Measurements from ENCODE around the gene ARID1B.
A peak's percentile ranks its signal among the peaks of the same experiment; 100 is the strongest.

Gene ARID1B

DNA sequence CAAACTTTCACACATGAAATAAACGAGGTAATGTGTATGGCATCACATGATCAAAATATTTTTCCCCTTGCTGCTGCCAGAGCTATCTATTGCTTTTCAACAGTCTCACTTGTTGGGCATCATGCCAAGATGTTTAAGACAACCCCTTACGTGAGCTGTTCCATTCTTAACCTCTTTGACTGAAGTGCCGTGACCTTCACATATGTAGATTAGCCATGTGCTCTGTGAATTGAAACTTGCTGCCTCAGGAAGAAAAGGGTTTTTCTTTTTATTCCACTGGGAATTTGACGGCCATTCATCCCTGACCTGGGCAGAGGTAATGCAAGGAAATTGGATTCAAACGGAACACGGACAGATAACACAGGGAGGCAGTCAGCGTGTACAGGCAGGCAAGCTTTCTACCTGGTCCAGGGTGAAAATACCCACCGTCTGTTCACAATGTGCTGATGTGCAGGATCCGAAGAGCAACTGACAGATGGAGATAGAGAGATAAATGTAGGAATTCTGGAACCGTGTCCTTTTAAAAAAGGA lies 14.2 kb downstream of the ARID1B start:
- Histone ChIP-seq H3K36me3 (ENCODE audit: low read depth) (no peaks in the 10 kb centered on the region), H3K4me3 (ENCODE audit: severe bottlenecking) (no peak overlapping the region), H3K9me3 (ENCODE audit: severe bottlenecking) (no peaks in the 10 kb centered on the region), H3K4me1 (ENCODE audit: insufficient read depth, poor library complexity, severe bottlenecking) (peaks cover 13% of the 10 kb centered on the region), H3K27me3 (ENCODE audit: insufficient read depth, poor library complexity, severe bottlenecking) (no peaks in the 10 kb centered on the region), H3K27ac (ENCODE audit: poor library complexity, severe bottlenecking) (no peak overlapping the region)
- TF ChIP-seq, protein P1, sequence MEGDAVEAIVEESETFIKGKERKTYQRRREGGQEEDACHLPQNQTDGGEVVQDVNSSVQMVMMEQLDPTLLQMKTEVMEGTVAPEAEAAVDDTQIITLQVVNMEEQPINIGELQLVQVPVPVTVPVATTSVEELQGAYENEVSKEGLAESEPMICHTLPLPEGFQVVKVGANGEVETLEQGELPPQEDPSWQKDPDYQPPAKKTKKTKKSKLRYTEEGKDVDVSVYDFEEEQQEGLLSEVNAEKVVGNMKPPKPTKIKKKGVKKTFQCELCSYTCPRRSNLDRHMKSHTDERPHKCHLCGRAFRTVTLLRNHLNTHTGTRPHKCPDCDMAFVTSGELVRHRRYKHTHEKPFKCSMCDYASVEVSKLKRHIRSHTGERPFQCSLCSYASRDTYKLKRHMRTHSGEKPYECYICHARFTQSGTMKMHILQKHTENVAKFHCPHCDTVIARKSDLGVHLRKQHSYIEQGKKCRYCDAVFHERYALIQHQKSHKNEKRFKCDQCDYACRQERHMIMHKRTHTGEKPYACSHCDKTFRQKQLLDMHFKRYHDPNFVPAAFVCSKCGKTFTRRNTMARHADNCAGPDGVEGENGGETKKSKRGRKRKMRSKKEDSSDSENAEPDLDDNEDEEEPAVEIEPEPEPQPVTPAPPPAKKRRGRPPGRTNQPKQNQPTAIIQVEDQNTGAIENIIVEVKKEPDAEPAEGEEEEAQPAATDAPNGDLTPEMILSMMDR (IDR thresholded peaks at IDR 0.05; ENCODE audit: poor library complexity, severe bottlenecking), result no peak
- peak; percentile 56 for ATAC-seq (ENCODE audit: low read depth)
- no peak for DNase-seq (ENCODE audit: low spot score)

DNA sequence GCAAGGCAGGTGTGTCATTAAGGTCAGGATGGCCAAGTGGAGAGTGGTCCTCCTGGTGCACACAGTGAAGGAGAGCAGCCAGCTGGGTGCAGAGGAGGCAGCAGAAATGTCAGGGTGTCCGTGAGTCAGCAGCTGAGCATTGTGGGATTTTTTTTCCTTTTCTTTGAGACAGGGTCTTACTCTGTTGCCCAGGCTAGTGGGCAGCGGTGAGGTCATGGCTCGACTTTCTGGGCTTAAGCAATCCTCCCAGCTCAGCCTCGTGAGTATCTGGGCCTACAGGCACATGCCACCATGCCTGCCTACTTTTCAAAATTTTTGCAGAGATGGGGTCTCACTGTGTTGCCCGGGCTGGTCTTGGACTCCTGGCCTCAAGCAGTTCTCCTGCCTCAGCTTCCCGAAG lies 16.0 kb downstream of the ARID1B start:
- peaks cover 13% of the 10 kb centered on the region for H3K4me1 ChIP-seq (ENCODE audit: insufficient read depth, poor library complexity, severe bottlenecking)
- TF ChIP-seq, protein P1 (IDR thresholded peaks at IDR 0.05; ENCODE audit: poor library complexity, severe bottlenecking), result no peak
- H3K27me3 ChIP-seq (ENCODE audit: insufficient read depth, poor library complexity, severe bottlenecking), result no peaks in the 10 kb centered on the region
- H3K27ac ChIP-seq (ENCODE audit: poor library complexity, severe bottlenecking), result no peak overlapping the region
- H3K4me3 ChIP-seq (ENCODE audit: severe bottlenecking), result no peak overlapping the region
- H3K36me3 ChIP-seq (ENCODE audit: low read depth), result no peaks in the 10 kb centered on the region
- no peak for ATAC-seq (ENCODE audit: low read depth)
- H3K9me3 ChIP-seq (ENCODE audit: severe bottlenecking), result no peaks in the 10 kb centered on the region
- DNase-seq (ENCODE audit: low spot score), result no peak

DNA sequence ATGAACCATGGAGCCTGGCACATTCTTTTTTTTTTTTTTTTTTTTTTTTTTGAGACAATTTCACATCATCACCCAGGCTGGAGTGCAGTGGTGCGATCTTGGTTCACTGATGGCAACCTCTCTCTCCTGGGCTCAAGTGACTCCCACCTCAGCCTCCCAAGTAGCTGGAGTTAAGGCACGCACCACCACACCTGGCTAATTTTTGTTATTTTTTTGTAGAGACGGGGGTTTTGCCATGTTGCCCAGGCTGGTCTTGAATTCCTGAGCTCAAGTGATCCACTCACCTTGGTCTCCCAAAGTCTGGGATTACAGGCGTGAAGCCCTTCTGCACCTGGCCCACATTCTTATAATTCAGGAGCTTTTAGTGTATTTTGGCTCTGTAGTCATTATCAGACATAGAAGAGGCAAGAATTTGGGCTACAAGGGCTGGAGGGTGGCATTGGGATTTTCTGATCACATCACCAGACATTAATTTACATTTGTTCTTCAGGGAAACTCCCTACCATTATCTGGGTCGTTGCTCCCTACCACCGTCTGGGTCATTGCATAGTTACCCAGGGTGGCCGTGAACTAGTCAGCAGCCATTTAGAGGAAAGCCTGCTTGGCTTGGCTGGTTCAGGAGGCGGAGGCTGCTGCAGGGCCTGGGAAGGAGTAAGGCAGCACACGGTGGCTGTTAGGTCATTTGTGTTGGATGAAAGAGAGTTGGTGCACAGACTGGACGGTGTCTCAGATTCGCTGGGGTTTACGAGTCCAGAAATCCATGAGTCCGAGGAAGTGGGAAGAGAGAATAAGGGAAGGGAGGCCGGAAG lies 17.6 kb downstream of the ARID1B start:
- ATAC-seq (ENCODE audit: low read depth), result 0 out of 3 replicates have a peak, but pooled peaks have one; percentile 8
- Histone ChIP-seq H3K27ac (ENCODE audit: poor library complexity, severe bottlenecking) (no peak overlapping the region), H3K9me3 (ENCODE audit: severe bottlenecking) (no peaks in the 10 kb centered on the region), H3K4me1 (ENCODE audit: insufficient read depth, poor library complexity, severe bottlenecking) (peaks cover 13% of the 10 kb centered on the region), H3K4me3 (ENCODE audit: severe bottlenecking) (no peak overlapping the region), H3K36me3 (ENCODE audit: low read depth) (no peaks in the 10 kb centered on the region), H3K27me3 (ENCODE audit: insufficient read depth, poor library complexity, severe bottlenecking) (no peaks in the 10 kb centered on the region)
- no peak for DNase-seq (ENCODE audit: low spot score)
- TF ChIP-seq, protein P1 (IDR thresholded peaks at IDR 0.05; ENCODE audit: poor library complexity, severe bottlenecking), result no peak

DNA sequence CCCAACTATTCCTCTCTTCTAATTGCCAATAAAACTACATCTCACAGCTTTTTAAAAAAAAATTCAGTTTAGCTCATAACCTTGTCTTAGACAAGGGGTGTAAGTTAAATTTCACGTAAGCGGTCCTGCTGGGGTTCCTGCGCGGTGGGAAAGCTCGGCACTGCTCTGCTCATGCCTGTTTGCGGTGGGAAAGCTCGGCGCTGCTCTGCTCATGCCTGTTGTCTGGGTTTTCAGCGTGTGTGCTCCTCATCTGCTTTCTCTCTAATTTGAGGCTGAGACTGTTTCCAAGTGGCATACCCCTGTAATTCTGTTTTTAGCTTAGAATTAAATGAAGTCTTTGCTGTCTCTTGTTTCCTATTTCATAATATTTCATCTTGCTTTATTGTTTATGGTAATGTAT lies 18.6 kb downstream of the ARID1B start:
- TF ChIP-seq, protein P1 (IDR thresholded peaks at IDR 0.05; ENCODE audit: poor library complexity, severe bottlenecking), result no peak
- ATAC-seq (ENCODE audit: low read depth), result peak; percentile 78
- Histone ChIP-seq H3K36me3 (ENCODE audit: low read depth) (no peaks in the 10 kb centered on the region), H3K4me1 (ENCODE audit: insufficient read depth, poor library complexity, severe bottlenecking) (peaks cover 9% of the 10 kb centered on the region), H3K9me3 (ENCODE audit: severe bottlenecking) (no peaks in the 10 kb centered on the region), H3K27me3 (ENCODE audit: insufficient read depth, poor library complexity, severe bottlenecking) (no peaks in the 10 kb centered on the region), H3K4me3 (ENCODE audit: severe bottlenecking) (peak overlapping the region; percentile 22), H3K27ac (ENCODE audit: poor library complexity, severe bottlenecking) (no peak overlapping the region)
- no peak for DNase-seq (ENCODE audit: low spot score)

DNA sequence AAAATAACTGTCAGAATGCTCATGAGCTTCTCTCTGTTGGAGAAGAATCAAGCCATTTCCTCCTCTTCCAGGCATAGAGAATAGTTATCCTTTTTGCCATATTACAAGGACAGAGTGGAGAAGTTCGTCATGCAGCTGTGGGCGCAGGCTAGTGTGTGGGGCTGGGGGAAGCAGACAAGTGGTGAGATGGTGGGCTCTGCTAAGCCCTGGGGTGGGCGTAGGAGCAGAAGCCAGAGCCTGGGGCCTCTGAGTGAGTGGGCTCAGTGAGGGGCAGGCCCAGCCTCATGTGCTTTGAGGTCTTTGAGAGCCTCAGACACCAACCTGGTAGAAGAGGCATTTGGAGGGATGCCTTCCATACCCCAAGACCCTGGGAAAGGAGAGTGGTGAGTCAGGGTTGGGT lies 19.4 kb downstream of the ARID1B start:
- TF ChIP-seq, protein P1 (IDR thresholded peaks at IDR 0.05; ENCODE audit: poor library complexity, severe bottlenecking), result no peak
- Histone ChIP-seq H3K4me1 (ENCODE audit: insufficient read depth, poor library complexity, severe bottlenecking) (peaks cover under 1% of the 10 kb centered on the region), H3K4me3 (ENCODE audit: severe bottlenecking) (no peak overlapping the region), H3K36me3 (ENCODE audit: low read depth) (no peaks in the 10 kb centered on the region), H3K27ac (ENCODE audit: poor library complexity, severe bottlenecking) (no peak overlapping the region), H3K9me3 (ENCODE audit: severe bottlenecking) (no peaks in the 10 kb centered on the region), H3K27me3 (ENCODE audit: insufficient read depth, poor library complexity, severe bottlenecking) (no peaks in the 10 kb centered on the region)
- no peak for ATAC-seq (ENCODE audit: low read depth)
- DNase-seq (ENCODE audit: low spot score), result no peak
